Common myeloid progenitor, CD34-positive (primary cell): ENCODE measurements around the gene SORCS3.

Experiments
- CTCF ChIA-PET: fragments of 350-600 bp; sonication (Branson Sonifier 250); formaldehyde crosslinking; loops from one replicate; lab custom pipeline; 2021; ENCODE audit warnings: antibody characterized with exemption; lab: Charles Lee
- POLR2A ChIA-PET: fragments of 350-600 bp; sonication (Branson Sonifier 250); formaldehyde crosslinking; loops from one replicate; lab custom pipeline; 2021; ENCODE audit warnings: antibody characterized with exemption; lab: Charles Lee
- DNase-seq, 3 donors: peaks; one replicate each; pipeline versions ENCODE4 v3.0.0 to v3.0.0-alpha.2; 2013
- H3K27ac ChIP-seq, 2 experiments: 1 replicate in 1 of 2; 2 replicates in 1 of 2; pipeline ENCODE4 v1.7.0; 2013; ENCODE audit warnings: inconsistent platforms in 2 of 2, low read length in 2 of 2, mild to moderate bottlenecking in 2 of 2, low read depth in 1 of 2, moderate library complexity in 1 of 2; ENCODE audit not compliant: severe bottlenecking in 2 of 2, insufficient read depth in 1 of 2, poor library complexity in 1 of 2
- H3K27me3 ChIP-seq, 5 experiments: replicated peaks in 2 of 5; 1 replicate in 3 of 5; 2 replicates in 2 of 5; pipeline versions ENCODE4 v1.6.1 to v1.7.0; 2013; ENCODE audit warnings: low read length in 4 of 5, mild to moderate bottlenecking in 2 of 5, moderate library complexity in 2 of 5, inconsistent platforms in 1 of 5; ENCODE audit not compliant: insufficient read depth in 5 of 5, control insufficient read depth in 4 of 5
- H3K36me3 ChIP-seq, 4 experiments: 1 replicate in 2 of 4; 2 replicates in 2 of 4; pipeline versions ENCODE4 v1.6.1 to v1.7.0; 2013; ENCODE audit warnings: low read length in 3 of 4, control low read depth in 1 of 4, mild to moderate bottlenecking in 1 of 4; ENCODE audit not compliant: control insufficient read depth in 4 of 4, insufficient read depth in 4 of 4
- H3K4me1 ChIP-seq, 4 experiments: 1 replicate in 3 of 4; 2 replicates in 1 of 4; pipeline versions ENCODE4 v1.6.1 to v1.7.1; 2013; ENCODE audit warnings: low read length in 3 of 4, mild to moderate bottlenecking in 3 of 4, control low read depth in 1 of 4, inconsistent platforms in 1 of 4, moderate library complexity in 1 of 4; ENCODE audit not compliant: control insufficient read depth in 4 of 4, insufficient read depth in 4 of 4; ENCODE audit errors: control extremely low read depth in 1 of 4
- H3K4me3 ChIP-seq, 7 experiments: 1 replicate in 4 of 7; 2 replicates in 3 of 7; pipeline versions ENCODE4 v1.5.1 to v1.7.0; 2013; ENCODE audit warnings: mild to moderate bottlenecking in 7 of 7, low read length in 6 of 7, moderate library complexity in 6 of 7, inconsistent platforms in 2 of 7, low read depth in 2 of 7, control low read depth in 1 of 7; ENCODE audit not compliant: insufficient read depth in 4 of 7, control insufficient read depth in 1 of 7; ENCODE audit errors: extremely low read depth in 1 of 7
- H3K9me3 ChIP-seq, 5 experiments: 1 replicate in 4 of 5; 2 replicates in 1 of 5; pipeline versions ENCODE4 v1.6.1 to v1.7.1; 2013; ENCODE audit warnings: low read length in 4 of 5, mild to moderate bottlenecking in 2 of 5, inconsistent platforms in 1 of 5, low read depth in 1 of 5, moderate library complexity in 1 of 5; ENCODE audit not compliant: control insufficient read depth in 4 of 5, insufficient read depth in 2 of 5; ENCODE audit errors: control extremely low read depth in 1 of 5
- WGBS: methylation state at CpG from one replicate; pipeline ENCODE4 v1.1.5; 2013; ENCODE audit not compliant: insufficient coverage; 5-methylcytosine and 5-hydroxymethylcytosine counted together

The SORCS3 gene

GRCh38 chr10:104906112-104906511 lies 265.0 kb downstream of the SORCS3 start:
- 93% methylated on average over 2 of the region's 3 CpGs for WGBS

GRCh38 chr10:104907521-104907920 lies 266.4 kb downstream of the SORCS3 start:
- Histone ChIP-seq H3K27ac (no peak overlapping the region), H3K4me3 (no peak overlapping the region), H3K36me3 (no peaks in the 10 kb centered on the region), H3K27me3 (peaks cover 0 to 2% (median 0%) of the 10 kb centered on the region in 5 experiments), H3K4me1 (peaks cover 0 to 7% (median 0%) of the 10 kb centered on the region in 4 experiments), H3K9me3 (no peaks in the 10 kb centered on the region)
- CTCF ChIA-PET: no interaction called here
- DNase-seq: no peak
- WGBS: 92% methylated on average over 4 of the region's 4 CpGs
- POLR2A ChIA-PET: no interaction called here

More at GRCh38 chr10:104906112-104906511, 265.0 kb downstream of the SORCS3 start:
- ChIA-PET CTCF (no interaction called here), POLR2A (no interaction called here)
- H3K27ac ChIP-seq: no peak overlapping the region
- no peak for DNase-seq
- H3K9me3 ChIP-seq: no peaks in the 10 kb centered on the region
- no peak overlapping the region for H3K4me3 ChIP-seq
- H3K27me3 ChIP-seq: peaks cover 0 to 2% (median 0%) of the 10 kb centered on the region in 5 experiments
- no peaks in the 10 kb centered on the region for H3K36me3 ChIP-seq
- peaks cover 0 to 7% (median 0%) of the 10 kb centered on the region in 4 experiments for H3K4me1 ChIP-seq

GRCh38 chr10:104908581-104908980 lies 267.5 kb downstream of the SORCS3 start:
- H3K27me3 ChIP-seq: peaks cover 0 to 2% (median 0%) of the 10 kb centered on the region in 5 experiments
- no peaks in the 10 kb centered on the region for H3K36me3 ChIP-seq
- H3K27ac ChIP-seq: no peak overlapping the region
- no peaks in the 10 kb centered on the region for H3K9me3 ChIP-seq
- WGBS: 95% methylated on average over 2 of the region's 2 CpGs
- H3K4me3 ChIP-seq: no peak overlapping the region
- DNase-seq: no peak
- H3K4me1 ChIP-seq: peaks cover 0 to 7% (median 0%) of the 10 kb centered on the region in 4 experiments
- POLR2A ChIA-PET: interaction anchor here (0.6 kb wide), 1 partner anchor 1310 kb away, joined by 3 read pairs; no protein-coding TSS in a partner anchor
- CTCF ChIA-PET: interaction anchor here (1.0 kb wide), 1 partner anchor 24 kb away, joined by 4 read pairs; no protein-coding TSS in a partner anchor

- DNase-seq: no peak
- Histone ChIP-seq H3K36me3 (no peaks in the 10 kb centered on the region), H3K27me3 (no peaks in the 10 kb centered on the region), H3K9me3 (no peaks in the 10 kb centered on the region), H3K4me1 (peaks cover 0 to 7% (median 0%) of the 10 kb centered on the region in 4 experiments), H3K4me3 (no peak overlapping the region), H3K27ac (no peak overlapping the region)
- POLR2A ChIA-PET: no interaction called here
- WGBS: 79% methylated on average over 3 of the region's 3 CpGs
- CTCF ChIA-PET: no interaction called here
These were observed 269.6 kb downstream of the SORCS3 start for GRCh38 chr10:104910712-104911111.

- Histone ChIP-seq H3K4me1 (peaks cover 0 to 7% (median 0%) of the 10 kb centered on the region in 4 experiments), H3K4me3 (no peak overlapping the region), H3K36me3 (no peaks in the 10 kb centered on the region), H3K27ac (no peak overlapping the region), H3K27me3 (no peaks in the 10 kb centered on the region), H3K9me3 (no peaks in the 10 kb centered on the region)
- ChIA-PET POLR2A (no interaction called here), CTCF (no interaction called here)
- DNase-seq: no peak
- WGBS: no CpG with 5 or more reads among the region's 2 CpGs
These were observed 272.3 kb downstream of the SORCS3 start for GRCh38 chr10:104913390-104913789.

- CTCF ChIA-PET: no interaction called here
These were observed 279.4 kb downstream of the SORCS3 start for GRCh38 chr10:104920476-104920875.

GRCh38 chr10:104921763-104922162 lies 280.7 kb downstream of the SORCS3 start:
- no peaks in the 10 kb centered on the region for H3K36me3 ChIP-seq
- POLR2A ChIA-PET: no interaction called here
- WGBS: 100% methylated on average over 4 of the region's 5 CpGs
- CTCF ChIA-PET: no interaction called here
- H3K4me1 ChIP-seq: no peaks in the 10 kb centered on the region
- DNase-seq: no peak
- no peaks in the 10 kb centered on the region for H3K9me3 ChIP-seq
- no peak overlapping the region for H3K4me3 ChIP-seq
- H3K27ac ChIP-seq: no peak overlapping the region
- H3K27me3 ChIP-seq: peaks cover 0 to 3% (median 2%) of the 10 kb centered on the region in 5 experiments

More at GRCh38 chr10:104920476-104920875, 279.4 kb downstream of the SORCS3 start:
- 100% methylated on average over 2 of the region's 2 CpGs for WGBS
- no peaks in the 10 kb centered on the region for H3K4me1 ChIP-seq
- POLR2A ChIA-PET: no interaction called here
- no peaks in the 10 kb centered on the region for H3K36me3 ChIP-seq
- no peak overlapping the region for H3K27ac ChIP-seq
- no peaks in the 10 kb centered on the region for H3K9me3 ChIP-seq
- H3K4me3 ChIP-seq: no peak overlapping the region
- DNase-seq: no peak
- peaks cover 0 to 2% (median 0%) of the 10 kb centered on the region in 5 experiments for H3K27me3 ChIP-seq
